IMR-90 (cell line): Measurements from ENCODE around the gene HGD. TPM values are rescaled to one million over a fixed set of nuclear protein-coding genes. Genes with fewer than 3 reads are reported as not detected.

ENCODE experiments used
- ATAC-seq: fragments of 200-7000 bp; cut with Tn5 transposase; 2 replicates; pipeline ENCODE4 v1.9.1; 2020; ENCODE audit warnings: low read depth, mild to moderate bottlenecking, moderate library complexity
- BruUV-seq: library from RNA; stranded (reverse); fragments of 400-500 nt; replicated peaks from 2 replicates; lab custom pipeline; 2021; lab: Mats Ljungman, UMichigan
- CTCF ChIA-PET: fragments of 300-600 bp; formaldehyde crosslinking; extraction: SDS; loops from one replicate; lab custom pipeline; 2021; ENCODE audit warnings: antibody characterized with exemption; lab: Yijun Ruan, JAX
- POLR2A ChIA-PET: fragments of 300-600 bp; sonication (Branson Sonifier 250); formaldehyde crosslinking; loops from one replicate; lab custom pipeline; 2022; ENCODE audit warnings: antibody characterized with exemption; ENCODE audit not compliant: unreplicated experiment; lab: Charles Lee
- DNase-seq: peaks from one replicate; pipeline ENCODE4 v3.0.0; 2013
- H2AFZ ChIP-seq: replicated peaks from 2 replicates; pipeline ENCODE3; 2013; ENCODE audit warnings: low read length, mild to moderate bottlenecking; ENCODE audit not compliant: poor library complexity
- H2AK5ac ChIP-seq: 2 replicates; pipeline ENCODE4 v1.6.1; 2013; ENCODE audit warnings: low read depth, low read length, inconsistent platforms
- H2AK9ac ChIP-seq: replicated peaks from 2 replicates; pipeline ENCODE3; 2013; ENCODE audit warnings: mild to moderate bottlenecking, low read depth, low read length, moderate library complexity; ENCODE audit not compliant: poor library complexity
- H2BK120ac ChIP-seq: 2 replicates; pipeline ENCODE4 v1.6.1; 2013; ENCODE audit warnings: low read depth, low read length, inconsistent platforms
- H2BK15ac ChIP-seq: 3 replicates; pipeline ENCODE4 v1.6.1; 2013; ENCODE audit warnings: low read depth, low read length, inconsistent platforms
- H2BK20ac ChIP-seq: 2 replicates; pipeline ENCODE4 v1.6.1; 2013; ENCODE audit warnings: low read depth, mild to moderate bottlenecking, inconsistent platforms, low read length, moderate library complexity
- H2BK5ac ChIP-seq: 2 replicates; pipeline ENCODE4 v1.6.1; 2013; ENCODE audit warnings: mild to moderate bottlenecking, low read depth, low read length, inconsistent platforms; ENCODE audit not compliant: poor library complexity, severe bottlenecking
- H3K14ac ChIP-seq: replicated peaks from 2 replicates; pipeline ENCODE4 v1.6.1; 2013; ENCODE audit warnings: low read depth, low read length, inconsistent platforms
- H3K18ac ChIP-seq: 2 replicates; pipeline ENCODE4 v1.6.1; 2013; ENCODE audit warnings: low read depth, low read length, control low read depth
- H3K23ac ChIP-seq: 2 replicates; pipeline ENCODE4 v1.6.1; 2013; ENCODE audit warnings: low read depth, low read length, inconsistent platforms
- H3K27ac ChIP-seq: 2 replicates; pipeline ENCODE4 v1.5.1; 2013; ENCODE audit warnings: mild to moderate bottlenecking, control low read depth, low read length; ENCODE audit not compliant: insufficient read depth
- H3K27me3 ChIP-seq: 2 replicates; pipeline ENCODE4 v1.6.1; 2013; ENCODE audit warnings: low read length; ENCODE audit not compliant: control insufficient read depth, insufficient read depth
- H3K36me3 ChIP-seq: 2 replicates; pipeline ENCODE4 v1.6.1; 2013; ENCODE audit warnings: low read length, mixed read lengths; ENCODE audit not compliant: control insufficient read depth, insufficient read depth
- H3K4ac ChIP-seq: 2 replicates; pipeline ENCODE4 v1.6.1; 2013; ENCODE audit warnings: low read depth, low read length, inconsistent platforms
- H3K4me1 ChIP-seq: 2 replicates; pipeline ENCODE4 v1.6.1; 2013; ENCODE audit warnings: low read length, mixed read lengths; ENCODE audit not compliant: control insufficient read depth, insufficient read depth
- H3K4me2 ChIP-seq: 2 replicates; pipeline ENCODE4 v1.6.1; 2013; ENCODE audit warnings: low read depth, mild to moderate bottlenecking, control low read depth, low read length, moderate library complexity
- H3K4me3 ChIP-seq: 2 replicates; pipeline ENCODE4 v1.5.1; 2013; ENCODE audit warnings: low read depth, mild to moderate bottlenecking, control low read depth, low read length, moderate library complexity; ENCODE audit not compliant: insufficient read depth
- H3K56ac ChIP-seq: 2 replicates; pipeline ENCODE4 v1.6.1; 2013; ENCODE audit warnings: low read length, inconsistent platforms; ENCODE audit not compliant: insufficient read depth; ENCODE audit errors: extremely low read depth
- H3K79me1 ChIP-seq, 2 experiments: 2 replicates each; pipeline ENCODE4 v1.6.1; 2013; ENCODE audit warnings: low read length in 2 of 2, inconsistent platforms in 1 of 2, low read depth in 1 of 2
- H3K9ac ChIP-seq: 2 replicates; pipeline ENCODE4 v1.6.1; 2013; ENCODE audit warnings: low read depth, low read length, control low read depth
- H3K9me1 ChIP-seq: 2 replicates; pipeline ENCODE4 v1.6.1; 2013; ENCODE audit warnings: low read length, inconsistent platforms; ENCODE audit not compliant: insufficient read depth
- H3K9me3 ChIP-seq: 2 replicates; pipeline ENCODE4 v1.6.1; 2013; ENCODE audit warnings: low read length; ENCODE audit not compliant: control insufficient read depth, insufficient read depth
- H4K20me1 ChIP-seq: 2 replicates; pipeline ENCODE4 v1.6.1; 2013; ENCODE audit warnings: low read length, inconsistent platforms; ENCODE audit not compliant: insufficient read depth
- H4K5ac ChIP-seq: 2 replicates; pipeline ENCODE4 v1.6.1; 2013; ENCODE audit warnings: mild to moderate bottlenecking, low read depth, low read length, control low read depth
- H4K8ac ChIP-seq, 2 experiments: 2 replicates each; pipeline ENCODE4 v1.6.1; 2013; ENCODE audit warnings: low read depth in 2 of 2, low read length in 2 of 2, control low read depth in 1 of 2, inconsistent platforms in 1 of 2
- H4K91ac ChIP-seq: 2 replicates; pipeline ENCODE4 v1.6.1; 2013; ENCODE audit warnings: low read depth, low read length, inconsistent platforms; ENCODE audit not compliant: insufficient read depth
- BHLHE40 ChIP-seq: fragments of 150-350 bp; IDR thresholded peaks from 2 replicates; pipeline ENCODE4 v1.6.1; 2016; ENCODE audit warnings: mild to moderate bottlenecking, low read depth, low read length
- CHD1 ChIP-seq: IDR thresholded peaks from 2 replicates; pipeline ENCODE4 v1.6.1; 2012; ENCODE audit warnings: low read depth, low read length, improper control_type of control experiment
- RFX5 ChIP-seq: IDR thresholded peaks from 2 replicates; pipeline ENCODE4 v1.8.0; 2012; ENCODE audit warnings: low read depth, mild to moderate bottlenecking, low read length, moderate library complexity
- WGBS, 2 experiments: methylation state at CpG; one replicate each; pipeline versions ENCODE4 v1.1.5 to v1.1.7; 2013; ENCODE audit warnings: missing lambda C conversion rate in 2 of 2; ENCODE audit not compliant: insufficient read length in 1 of 2; ENCODE audit errors: extremely low coverage in 2 of 2; 5-methylcytosine and 5-hydroxymethylcytosine counted together
- dilution Hi-C: fragments of 300-500 bp; cut with HindIII; formaldehyde crosslinking; loops from one replicate; pipeline ENCODE4 v1.14.3; 2018; ENCODE audit warnings: low sequenced_read_pairs; ENCODE audit not compliant: unreplicated experiment
- in situ Hi-C: fragments of 300-500 bp; cut with MboI; formaldehyde crosslinking; loops from 3 replicates; pipeline ENCODE4 v1.14.3; 2019; ENCODE audit warnings: low sequenced_read_pairs, inconsistent platforms, mixed read lengths
- intact Hi-C: fragments of 100-400 bp; cut with micrococcal nuclease; formaldehyde crosslinking; loops from 2 replicates; pipeline ENCODE4 v1.10.0; 2022
- polyA plus RNA-seq, 3 experiments: library from polyadenylated mRNA; depleted of rRNA; stranded (reverse); fragments of >200 nt; gene quantifications; 2 replicates each; pipeline ENCODE4 v1.2.3, GENCODE V29; 2012; ENCODE audit warnings: low replicate concordance in 1 of 3
- total RNA-seq: library from RNA; depleted of rRNA; stranded (reverse); fragments of >200 nt; gene quantifications from 2 replicates; pipeline ENCODE4 v1.2.3, GENCODE V29; 2012
- TF ChIP-seq, protein P1 (sequence below): fragments of 150-350 bp; IDR thresholded peaks from 2 replicates; pipeline ENCODE4 v1.6.1; 2016; ENCODE audit warnings: low read depth, mild to moderate bottlenecking, low read length, moderate library complexity, borderline replicate concordance

HGD gene
- total and polyA plus RNA-seq, 2 of the 4 experiments (the other 2 are of a cell fraction) = 0.14 TPM; not detected in 1

DNA sequence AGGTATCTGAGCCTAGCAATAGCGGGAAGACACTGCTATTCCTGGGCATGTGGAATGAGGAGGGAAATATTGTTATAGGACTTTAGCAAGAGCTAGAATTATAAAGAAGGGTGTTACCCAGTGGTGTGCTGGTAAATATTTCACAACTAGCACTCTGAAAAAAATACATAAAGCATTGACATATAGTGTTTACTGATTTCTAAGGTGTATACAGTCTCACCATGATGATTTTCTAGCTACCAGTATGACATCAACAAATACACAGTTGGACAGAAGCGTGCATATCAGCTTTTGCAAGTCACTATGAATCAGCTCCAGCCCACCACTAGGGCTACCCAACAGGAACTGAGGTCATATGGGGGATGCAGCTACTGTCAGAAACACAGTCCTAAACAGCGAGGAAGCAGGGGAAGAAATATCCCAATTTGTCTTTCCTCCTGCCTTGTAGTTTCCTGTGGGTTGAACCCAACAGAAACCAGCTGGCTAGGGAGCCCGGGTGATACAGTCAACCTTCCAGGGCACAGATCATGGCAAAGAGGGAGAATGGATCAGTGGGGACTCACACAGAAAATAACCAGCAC lies 39.6 kb downstream of the HGD start (continued):
- TF ChIP-seq, protein P1, sequence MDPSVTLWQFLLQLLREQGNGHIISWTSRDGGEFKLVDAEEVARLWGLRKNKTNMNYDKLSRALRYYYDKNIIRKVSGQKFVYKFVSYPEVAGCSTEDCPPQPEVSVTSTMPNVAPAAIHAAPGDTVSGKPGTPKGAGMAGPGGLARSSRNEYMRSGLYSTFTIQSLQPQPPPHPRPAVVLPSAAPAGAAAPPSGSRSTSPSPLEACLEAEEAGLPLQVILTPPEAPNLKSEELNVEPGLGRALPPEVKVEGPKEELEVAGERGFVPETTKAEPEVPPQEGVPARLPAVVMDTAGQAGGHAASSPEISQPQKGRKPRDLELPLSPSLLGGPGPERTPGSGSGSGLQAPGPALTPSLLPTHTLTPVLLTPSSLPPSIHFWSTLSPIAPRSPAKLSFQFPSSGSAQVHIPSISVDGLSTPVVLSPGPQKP = no peak
- no peak for TF ChIP-seq CHD1

DNA sequence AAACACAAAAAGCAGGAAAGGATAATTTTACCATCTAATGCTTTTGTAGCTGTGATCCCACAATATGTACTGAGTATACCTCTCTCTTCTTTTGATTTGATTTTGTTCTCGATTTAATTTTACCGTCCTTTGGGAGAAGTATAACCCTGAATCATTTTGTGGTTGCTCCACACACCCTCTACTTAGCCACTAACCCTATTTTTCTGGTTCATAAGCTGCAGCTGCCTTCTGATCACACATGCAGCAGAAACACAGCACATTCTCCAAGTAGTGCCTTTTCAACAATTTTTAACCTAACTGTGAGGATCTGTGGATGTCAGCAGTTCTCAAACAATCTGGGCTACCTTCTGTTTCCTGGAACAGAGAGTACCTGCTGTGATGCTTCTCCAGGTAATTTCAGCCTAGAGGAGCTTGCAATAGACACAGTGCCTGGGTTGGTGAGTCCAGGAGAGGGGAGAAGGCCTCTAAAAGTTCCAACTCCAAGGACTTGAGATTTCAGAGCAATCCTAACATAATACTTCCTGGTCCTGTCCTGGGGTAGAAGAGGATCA lies 40.3 kb downstream of the HGD start:
- Histone ChIP-seq H3K14ac (peak overlapping the region; percentile 61), H4K91ac (peak overlapping the region; percentile 63), H2AK5ac (peak overlapping the region; percentile 23), H3K79me1 (no peaks in the 10 kb centered on the region), H3K9me3 (no peaks in the 10 kb centered on the region), H3K56ac (no peak overlapping the region), H3K4ac (peak overlapping the region; percentile 42; the same call in 1 of the 2 replicates), H3K4me1 (peaks cover 19% of the 10 kb centered on the region), H2BK5ac (peak overlapping the region; percentile 75), H2BK120ac (peak overlapping the region; percentile 49), H3K4me2 (no peak overlapping the region), H3K9me1 (peaks cover 4% of the 10 kb centered on the region; the same call in 1 of the 2 replicates), H2AFZ (no peak overlapping the region), H3K36me3 (no peaks in the 10 kb centered on the region), H2BK15ac (peak overlapping the region; percentile 48; the same call in 1 of the 3 replicates), H4K8ac (peak overlapping the region in 1 of 2 experiments; percentile 58; a peak in 2 of 4 replicates), H4K20me1 (no peaks in the 10 kb centered on the region), H3K9ac (no peak overlapping the region), H3K23ac (no peak overlapping the region), H2AK9ac (no peak overlapping the region), H3K27ac (no peak overlapping the region), H4K5ac (peak overlapping the region; percentile 81; the same call in 1 of the 2 replicates), H3K4me3 (no peak overlapping the region), H3K27me3 (no peaks in the 10 kb centered on the region), H3K18ac (peak overlapping the region; percentile 76), H2BK20ac (peak overlapping the region; percentile 41)
- dilution Hi-C loops = no loop called here
- BruUV-seq = no TSS peak
- ChIA-PET POLR2A (no interaction called here), CTCF (no interaction called here)
- intact Hi-C loops = no loop called here
- WGBS, 2 experiments = no CpG with 5 or more reads among the region's 2 CpGs
- no peak for DNase-seq
- no peak for ATAC-seq
- in situ Hi-C loops = no loop called here
- no peak for TF ChIP-seq BHLHE40
- TF ChIP-seq RFX5 = no peak
